Stimulated activated naive CD8-positive, alpha-beta T cell treated with anti-CD3 and anti-CD28 coated beads, Interleukin-15, Interleukin-2, amounts not matched to agents 100 U/mL and 50 U/mL, for 24 hours (primary cell): Measurements from ENCODE around the gene THUMPD1.
"Not testable (repeated sequence)": the region's sequence is repeated elsewhere in the genome, so short reads cannot be mapped to it uniquely, and the experiment has no call there.

Source experiments
- ATAC-seq: fragments of 150-1000 bp; cut with Tn5 transposase; one replicate; pipeline ENCODE4 v1.10.0; 2021
- DNase-seq: peaks from one replicate; pipeline ENCODE4 v3.0.0; 2021

Gene THUMPD1

GRCh38 chr16:20695024-20695423 is 46.6 kb downstream of the THUMPD1 start:
- DNase-seq (no peak), ATAC-seq (no peak)

- not testable (repeated sequence) for ATAC-seq, DNase-seq
These were observed 47.5 kb downstream of the THUMPD1 start for GRCh38 chr16:20694096-20694495.

- no peak for ATAC-seq
These were observed 52.0 kb downstream of the THUMPD1 start for GRCh38 chr16:20689668-20690067.

DNA sequence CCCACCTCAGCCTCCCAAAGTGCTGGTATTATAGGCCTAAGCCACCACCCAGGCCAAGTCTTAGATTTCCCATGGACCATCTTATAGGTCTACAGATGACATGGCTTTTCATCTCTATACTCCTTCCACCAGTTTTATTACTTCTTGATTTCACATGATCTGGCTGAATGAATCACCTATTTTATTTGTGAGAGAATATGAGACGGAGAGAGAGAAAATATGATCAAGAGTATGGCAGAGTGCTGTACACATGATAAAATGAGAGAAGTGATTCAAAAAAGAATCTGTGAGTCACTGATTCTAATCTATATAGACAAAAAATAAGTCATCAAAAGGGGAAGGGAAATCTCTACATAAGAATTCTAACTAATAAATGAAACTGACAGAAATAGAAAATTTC is 57.8 kb downstream of the THUMPD1 start:
- no peak for DNase-seq
- ATAC-seq = peak; percentile 83

More at GRCh38 chr16:20689668-20690067, 52.0 kb downstream of the THUMPD1 start:
- no peak for DNase-seq
